Activated CD4-positive, alpha-beta memory T cell treated with anti-CD3 and anti-CD28 coated beads for 36 hours (primary cell): Measurements from ENCODE around the gene MEX3D. TPM values are rescaled to one million over a fixed set of nuclear protein-coding genes. Genes with fewer than 3 reads are reported as not detected.
"Not testable (repeated sequence)": the region's sequence is repeated elsewhere in the genome, so short reads cannot be mapped to it uniquely, and the experiment has no call there.

Experiments used
- CTCF ChIA-PET: fragments of 350-600 bp; sonication (Branson Sonifier 250); formaldehyde crosslinking; loops from one replicate; lab custom pipeline; 2021; ENCODE audit warnings: antibody characterized with exemption, inconsistent platforms; lab: Charles Lee
- POLR2A ChIA-PET: fragments of 350-600 bp; sonication (Branson Sonifier 250); formaldehyde crosslinking; loops from one replicate; lab custom pipeline; 2021; ENCODE audit warnings: antibody characterized with exemption; lab: Charles Lee
- DNase-seq: peaks from one replicate; pipeline ENCODE4 v3.0.0-alpha.2; 2020
- H3K27ac Mint-ChIP-seq: one replicate; pipeline ENCODE4 v1.8.0; 2021; ENCODE audit warnings: mixed read lengths
- H3K27me3 Mint-ChIP-seq: one replicate; pipeline ENCODE4 v1.8.0; 2021; ENCODE audit warnings: mixed read lengths
- H3K36me3 Mint-ChIP-seq: one replicate; pipeline ENCODE4 v1.8.0; 2021; ENCODE audit warnings: mixed read lengths
- H3K4me1 Mint-ChIP-seq: one replicate; pipeline ENCODE4 v1.8.0; 2021; ENCODE audit warnings: low read depth, mixed read lengths
- H3K4me3 Mint-ChIP-seq: one replicate; pipeline ENCODE4 v1.8.0; 2021; ENCODE audit warnings: mild to moderate bottlenecking, mixed read lengths
- H3K9me3 Mint-ChIP-seq: one replicate; pipeline ENCODE4 v1.8.0; 2021; ENCODE audit warnings: mixed read lengths
- intact Hi-C: fragments of 100-400 bp; cut with micrococcal nuclease; formaldehyde crosslinking; loops from one replicate; pipeline ENCODE4 v1.15.1; 2023
- total RNA-seq, 2 experiments: library from RNA; stranded (reverse); gene quantifications; one replicate each; pipeline ENCODE4 v1.2.3, GENCODE V29; 2021

MEX3D gene
- total RNA-seq, 2 experiments from 2014 or later = 6.0 to 6.1 TPM

DNA sequence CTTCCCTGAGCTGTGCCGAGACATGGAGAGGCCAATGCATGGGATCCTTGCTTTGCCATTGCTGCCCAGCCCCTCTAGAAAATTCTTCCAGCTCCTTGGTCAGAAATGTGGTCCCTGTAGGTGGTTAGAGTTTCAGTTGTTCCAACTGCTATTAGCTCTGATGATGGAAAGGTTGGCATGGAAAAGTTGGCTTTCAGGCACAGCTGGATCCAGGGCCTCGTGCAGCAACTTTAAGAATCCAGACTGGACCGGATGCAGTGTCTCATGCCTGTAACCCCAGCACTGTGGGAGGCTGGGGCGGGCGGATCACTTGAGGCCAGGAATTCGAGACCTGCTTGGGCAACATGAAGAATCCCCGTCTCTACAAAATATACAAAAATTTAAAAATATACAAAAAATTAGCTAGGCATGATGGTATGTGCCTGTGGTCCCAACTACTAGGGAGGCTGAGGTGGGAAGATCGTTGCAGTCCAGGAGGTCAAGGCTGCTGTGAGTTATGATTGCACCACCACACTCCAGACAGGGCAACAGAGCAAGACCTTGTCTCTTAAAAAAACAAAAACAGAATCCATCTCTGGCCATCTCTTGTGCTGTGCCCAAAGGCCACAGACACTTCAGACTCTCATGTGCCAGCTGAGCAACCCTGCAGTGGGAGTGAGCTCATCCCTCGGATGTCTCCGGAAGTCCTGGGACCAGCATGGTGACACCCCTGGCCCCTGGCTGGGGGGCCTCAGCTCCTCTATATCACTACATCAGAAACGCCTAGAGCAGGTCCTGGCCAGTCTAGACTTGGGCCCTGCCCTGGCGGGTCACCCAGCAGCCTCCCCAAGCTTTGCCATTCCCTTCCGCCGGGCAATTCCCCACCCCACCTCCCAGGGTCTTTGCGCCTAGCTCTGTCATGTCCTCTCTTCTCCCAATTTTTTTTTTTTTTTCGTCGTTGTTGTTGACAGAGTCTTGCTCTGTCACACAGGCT is 16.8 kb downstream of the MEX3D start:
- Mint-ChIP-seq H3K9me3 (no peaks in the 10 kb centered on the region), H3K27ac (no peak overlapping the region), H3K4me3 (no peak overlapping the region), H3K4me1 (peaks cover under 1% of the 10 kb centered on the region), H3K27me3 (peaks cover 14% of the 10 kb centered on the region), H3K36me3 (no peaks in the 10 kb centered on the region)
- intact Hi-C loops = no loop called here
- no peak for DNase-seq
- POLR2A ChIA-PET = no interaction called here
- CTCF ChIA-PET = no interaction called here

DNA sequence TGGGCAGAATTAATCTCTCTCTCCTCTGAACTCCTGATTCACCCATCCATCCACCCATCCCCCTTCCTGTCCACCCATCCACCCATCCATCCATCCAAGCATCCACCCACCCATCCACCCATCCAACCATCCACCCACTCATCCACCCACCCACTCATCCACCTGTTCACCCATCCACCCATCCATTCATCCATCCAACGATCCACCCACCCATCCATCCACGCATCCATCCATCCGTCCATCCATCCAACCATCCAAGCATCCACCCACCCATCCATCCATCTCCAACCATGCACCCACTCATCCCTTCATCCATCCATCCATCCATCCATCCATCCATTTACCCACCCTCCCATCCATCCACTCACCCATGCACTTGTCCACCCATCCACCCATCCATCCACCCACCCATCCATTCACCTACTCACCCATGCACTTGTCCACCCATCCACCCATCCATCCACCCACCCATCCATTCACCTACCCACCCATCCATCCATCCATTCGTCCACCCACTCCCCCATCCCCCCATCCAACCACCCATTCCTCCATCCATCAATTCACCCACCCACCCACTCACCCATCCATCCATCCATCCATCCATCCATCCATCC is 18.7 kb downstream of the MEX3D start:
- ChIA-PET CTCF (no interaction called here), POLR2A (no interaction called here)
- DNase-seq = no peak
- intact Hi-C loops = loop anchor here (5.0 kb wide), 2 partner anchors 123 to 218 kb away; no protein-coding TSS in a partner anchor
- Mint-ChIP-seq H3K4me3 (no peak overlapping the region), H3K27ac (no peak overlapping the region), H3K27me3 (peaks cover 22% of the 10 kb centered on the region), H3K36me3 (no peaks in the 10 kb centered on the region), H3K9me3 (no peaks in the 10 kb centered on the region), H3K4me1 (peaks cover 4% of the 10 kb centered on the region)

DNA sequence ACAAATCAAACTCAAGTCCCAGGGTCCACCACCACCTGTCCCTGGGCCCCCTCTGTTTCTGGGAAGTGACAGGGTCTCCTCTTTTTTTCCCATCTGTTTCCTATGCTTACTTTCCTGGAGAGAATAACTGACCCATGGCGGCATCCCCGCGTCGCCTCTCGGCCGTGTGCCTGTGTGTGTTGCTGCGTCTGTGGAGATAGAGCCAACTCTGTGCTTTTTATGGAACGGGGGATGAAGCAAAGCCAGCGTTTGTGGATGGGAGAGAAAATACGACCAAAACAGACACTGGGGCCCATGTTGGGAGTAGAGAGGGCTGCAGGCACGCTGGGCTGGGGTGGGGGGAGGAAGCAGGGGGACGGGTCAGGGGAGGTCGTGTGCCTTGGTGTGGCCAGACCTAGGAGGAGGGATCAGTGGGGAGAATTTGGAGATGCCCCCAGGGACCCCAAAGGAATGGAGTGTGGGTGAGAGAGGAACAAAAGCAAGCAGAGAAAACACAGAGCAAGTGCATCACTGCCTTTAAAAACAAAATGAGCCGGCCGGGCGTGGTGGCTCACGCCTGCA is 27.7 kb downstream of the MEX3D start:
- no peak for DNase-seq
- H3K36me3 Mint-ChIP-seq = no peaks in the 10 kb centered on the region
- CTCF ChIA-PET = no interaction called here
- no peak overlapping the region for H3K4me3 Mint-ChIP-seq
- intact Hi-C loops = no loop called here
- no peaks in the 10 kb centered on the region for H3K4me1 Mint-ChIP-seq
- H3K27me3 Mint-ChIP-seq = peaks cover 24% of the 10 kb centered on the region
- no peak overlapping the region for H3K27ac Mint-ChIP-seq
- H3K9me3 Mint-ChIP-seq = no peaks in the 10 kb centered on the region
- POLR2A ChIA-PET = interaction anchor here (0.6 kb wide), 1 partner anchor 27 kb away, joined by 3 read pairs; no protein-coding TSS in a partner anchor

DNA sequence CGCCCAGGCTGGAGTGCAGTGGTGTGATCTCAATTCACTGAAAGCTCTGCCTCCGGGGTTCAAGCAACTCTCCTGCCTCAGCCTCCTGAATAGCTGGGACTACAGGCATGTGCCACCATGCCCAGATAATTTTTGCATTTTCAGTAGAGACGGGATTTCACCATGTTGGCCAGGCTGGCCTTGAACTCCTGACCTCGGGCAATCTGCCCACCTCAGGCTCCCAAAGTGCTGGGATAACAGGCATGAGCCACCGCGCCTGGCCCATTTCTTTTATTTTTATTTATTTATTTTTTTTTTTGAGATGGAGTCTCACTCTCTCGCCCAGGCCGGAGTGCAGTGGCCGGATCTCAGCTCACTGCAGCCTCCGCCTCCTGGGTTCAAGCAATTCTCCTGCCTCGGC is 28.4 kb downstream of the MEX3D start:
- H3K36me3 Mint-ChIP-seq, POLR2A ChIA-PET, H3K4me1 Mint-ChIP-seq, H3K27ac Mint-ChIP-seq, H3K4me3 Mint-ChIP-seq, DNase-seq, CTCF ChIA-PET, intact Hi-C loops, H3K9me3 Mint-ChIP-seq: not testable (repeated sequence)
- H3K27me3 Mint-ChIP-seq = peaks cover 26% of the 10 kb centered on the region

DNA sequence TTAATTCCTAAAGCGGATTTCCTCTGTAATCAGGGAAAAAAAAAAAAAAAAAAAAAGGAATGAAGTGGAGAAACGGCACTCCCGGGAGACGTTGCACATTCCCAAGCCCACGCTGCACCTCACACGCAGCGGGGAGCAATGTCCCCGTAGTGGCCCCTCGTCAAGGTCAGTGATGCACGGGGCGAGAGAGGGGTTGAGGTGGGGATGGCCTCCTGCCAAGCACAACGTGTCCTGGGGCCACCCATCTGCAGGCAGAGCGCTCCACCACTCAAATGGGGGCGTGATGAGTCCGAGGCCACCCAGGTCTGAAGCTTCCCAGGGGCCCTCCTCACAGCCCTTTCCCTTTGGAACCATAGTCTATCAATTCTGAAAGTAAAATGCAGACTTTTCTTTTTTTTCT is 29.1 kb downstream of the MEX3D start:
- Mint-ChIP-seq H3K9me3 (no peaks in the 10 kb centered on the region), H3K27me3 (peaks cover 25% of the 10 kb centered on the region), H3K36me3 (no peaks in the 10 kb centered on the region), H3K4me3 (no peak overlapping the region), H3K4me1 (no peaks in the 10 kb centered on the region), H3K27ac (no peak overlapping the region)
- ChIA-PET CTCF (no interaction called here), POLR2A (no interaction called here)
- no peak for DNase-seq
- intact Hi-C loops = no loop called here

DNA sequence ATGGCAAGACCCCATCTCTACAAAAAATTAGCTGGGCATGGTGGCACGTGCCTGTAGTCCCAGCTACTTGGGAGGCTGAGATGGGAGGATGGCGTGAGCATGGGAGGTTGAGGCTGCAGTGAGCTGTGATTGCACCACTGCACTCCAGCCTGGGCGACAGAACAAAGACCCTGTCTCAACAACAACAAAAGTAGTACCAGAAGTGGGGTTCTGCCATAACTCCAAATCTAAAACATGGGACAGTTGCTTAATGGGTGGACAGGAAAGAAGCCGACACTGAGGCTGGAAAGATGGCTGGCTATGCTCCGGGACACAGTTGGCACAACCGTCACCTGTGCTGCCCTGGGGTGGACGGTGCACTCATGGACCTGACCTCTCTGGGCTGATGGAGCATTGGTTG is 32.4 kb downstream of the MEX3D start:
- intact Hi-C loops, CTCF ChIA-PET, H3K4me1 Mint-ChIP-seq, DNase-seq, H3K27ac Mint-ChIP-seq, POLR2A ChIA-PET, H3K4me3 Mint-ChIP-seq, H3K36me3 Mint-ChIP-seq, H3K9me3 Mint-ChIP-seq: not testable (repeated sequence)
- H3K27me3 Mint-ChIP-seq = peaks cover 19% of the 10 kb centered on the region

DNA sequence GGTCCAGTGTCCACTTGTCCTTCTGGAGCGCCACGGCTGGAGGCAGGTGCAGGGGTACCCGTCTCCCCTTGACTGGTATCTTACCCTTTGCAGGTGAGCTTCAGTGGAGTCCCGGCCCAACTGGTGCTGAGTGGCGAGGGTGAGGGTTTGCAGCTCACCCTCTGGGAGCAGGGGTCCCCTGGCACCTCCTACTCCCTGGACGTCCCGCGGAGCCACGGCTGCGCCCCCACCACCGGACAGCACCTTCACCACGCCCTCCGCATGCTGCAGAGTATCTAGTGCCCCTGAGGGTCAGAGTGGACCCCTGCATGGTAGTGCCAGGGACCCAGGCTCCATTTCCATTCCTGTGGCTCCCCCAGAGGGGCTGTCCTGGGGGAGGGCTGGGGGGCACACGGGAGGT is 33.2 kb downstream of the MEX3D start:
- no peaks in the 10 kb centered on the region for H3K36me3 Mint-ChIP-seq
- ChIA-PET CTCF (no interaction called here), POLR2A (no interaction called here)
- H3K9me3 Mint-ChIP-seq = no peaks in the 10 kb centered on the region
- DNase-seq = no peak
- H3K4me3 Mint-ChIP-seq = no peak overlapping the region
- intact Hi-C loops = no loop called here
- no peak overlapping the region for H3K27ac Mint-ChIP-seq
- peaks cover 16% of the 10 kb centered on the region for H3K27me3 Mint-ChIP-seq
- H3K4me1 Mint-ChIP-seq = no peaks in the 10 kb centered on the region

DNA sequence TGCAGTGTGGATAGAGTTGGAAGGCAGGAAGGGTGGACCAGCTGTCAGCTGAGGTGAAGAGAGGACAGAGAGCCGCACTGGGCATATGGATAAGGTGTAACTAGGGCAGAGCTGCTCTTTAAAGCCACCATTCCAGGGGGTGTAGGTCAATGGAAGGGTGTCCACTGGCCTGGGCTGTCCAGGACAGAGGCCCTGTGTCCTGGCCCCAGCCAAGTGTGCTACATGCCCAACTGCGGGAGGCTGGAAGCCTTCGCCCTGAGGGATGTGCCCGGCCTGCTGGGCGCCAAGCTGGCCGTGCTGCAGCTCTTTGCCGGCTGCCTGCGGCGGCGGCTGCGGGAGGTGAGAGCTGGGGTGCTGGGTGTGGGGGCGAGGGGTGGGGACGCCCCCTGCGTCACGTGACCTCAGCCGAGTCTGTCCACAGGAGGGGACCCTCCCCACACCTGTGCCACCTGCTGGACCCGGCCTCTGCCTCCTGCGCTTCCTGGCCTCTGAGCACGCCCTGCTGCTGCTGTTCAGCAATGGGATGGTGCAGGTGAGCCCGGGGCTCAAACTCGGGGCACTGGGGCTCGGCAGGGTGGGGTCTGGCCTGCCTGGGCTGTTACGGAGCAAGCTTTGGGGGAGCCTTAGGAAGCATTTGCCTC is 34.5 kb downstream of the MEX3D start:
- Mint-ChIP-seq H3K4me1 (no peaks in the 10 kb centered on the region), H3K9me3 (no peaks in the 10 kb centered on the region), H3K27ac (no peak overlapping the region), H3K4me3 (no peak overlapping the region), H3K27me3 (peaks cover 17% of the 10 kb centered on the region), H3K36me3 (no peaks in the 10 kb centered on the region)
- intact Hi-C loops = no loop called here
- CTCF ChIA-PET = no interaction called here
- no peak for DNase-seq
- POLR2A ChIA-PET = no interaction called here

DNA sequence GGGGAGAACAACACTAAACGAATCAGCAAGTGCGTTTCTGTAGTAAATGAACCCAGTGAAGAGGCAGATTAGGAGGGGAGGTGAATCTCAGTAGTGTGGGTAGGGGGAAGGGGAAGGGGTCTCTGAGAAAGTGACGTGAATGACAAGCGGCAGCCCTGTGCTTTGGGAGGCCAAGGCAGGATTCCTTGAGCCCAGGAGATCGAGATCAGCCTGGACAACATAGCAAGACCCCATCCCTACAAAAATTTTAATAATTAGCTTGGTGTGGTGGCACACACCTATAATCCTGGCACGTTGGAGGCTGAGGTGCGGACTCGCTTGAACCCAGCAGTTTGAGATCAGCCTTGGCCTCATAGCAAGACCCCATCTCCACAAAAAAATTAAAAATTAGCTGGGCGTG is 36.1 kb downstream of the MEX3D start:
- H3K9me3 Mint-ChIP-seq = no peaks in the 10 kb centered on the region
- no peaks in the 10 kb centered on the region for H3K36me3 Mint-ChIP-seq
- no peaks in the 10 kb centered on the region for H3K4me1 Mint-ChIP-seq
- DNase-seq = no peak
- H3K27me3 Mint-ChIP-seq = peaks cover 21% of the 10 kb centered on the region
- intact Hi-C loops = no loop called here
- H3K4me3 Mint-ChIP-seq = no peak overlapping the region
- no peak overlapping the region for H3K27ac Mint-ChIP-seq
- ChIA-PET CTCF (no interaction called here), POLR2A (no interaction called here)

DNA sequence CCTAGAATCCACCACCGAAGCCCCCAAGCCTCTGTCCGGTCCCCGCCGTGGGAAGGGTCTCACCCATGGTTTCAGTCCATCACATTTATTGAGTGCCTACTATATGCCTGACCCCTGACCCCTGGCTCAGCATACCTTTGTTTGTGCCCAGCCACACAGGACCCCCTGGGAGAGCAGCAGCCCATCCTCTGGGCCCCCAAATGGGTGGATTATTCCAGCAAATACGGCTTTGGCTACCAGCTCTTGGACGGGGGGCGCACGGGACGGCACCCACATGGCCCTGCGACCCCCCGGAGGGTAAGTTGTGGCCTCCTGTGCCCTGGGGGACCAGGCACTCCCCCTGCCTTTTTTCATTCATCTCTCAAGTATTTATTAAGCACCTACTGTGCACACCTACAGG is 36.5 kb downstream of the MEX3D start:
- ChIA-PET POLR2A (no interaction called here), CTCF (no interaction called here)
- Mint-ChIP-seq H3K27me3 (peaks cover 22% of the 10 kb centered on the region), H3K27ac (no peak overlapping the region), H3K36me3 (no peaks in the 10 kb centered on the region), H3K4me1 (no peaks in the 10 kb centered on the region), H3K4me3 (no peak overlapping the region), H3K9me3 (no peaks in the 10 kb centered on the region)
- intact Hi-C loops = no loop called here
- DNase-seq = no peak

DNA sequence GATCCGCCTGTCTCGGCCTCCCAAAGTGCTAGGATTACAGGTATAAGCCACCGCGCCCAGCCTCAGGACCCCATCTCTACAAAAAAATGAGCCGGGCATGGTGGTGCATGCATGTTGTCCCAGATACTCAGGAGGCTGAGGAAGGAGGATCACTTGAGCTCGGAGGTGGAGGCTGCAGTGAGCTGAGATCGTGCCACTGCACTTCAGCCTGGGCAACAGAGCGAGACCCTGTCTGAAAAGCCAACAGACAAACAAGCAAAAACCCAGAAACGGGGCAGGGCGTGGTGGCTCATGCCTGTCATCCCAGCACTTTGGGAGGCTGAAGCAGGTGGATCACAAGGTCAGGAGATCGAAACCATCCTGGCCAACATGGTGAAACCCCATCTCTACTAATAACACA is 37.3 kb downstream of the MEX3D start:
- DNase-seq, H3K4me3 Mint-ChIP-seq, POLR2A ChIA-PET, H3K27ac Mint-ChIP-seq, H3K9me3 Mint-ChIP-seq, H3K4me1 Mint-ChIP-seq, H3K36me3 Mint-ChIP-seq, intact Hi-C loops, CTCF ChIA-PET: not testable (repeated sequence)
- peaks cover 28% of the 10 kb centered on the region for H3K27me3 Mint-ChIP-seq

DNA sequence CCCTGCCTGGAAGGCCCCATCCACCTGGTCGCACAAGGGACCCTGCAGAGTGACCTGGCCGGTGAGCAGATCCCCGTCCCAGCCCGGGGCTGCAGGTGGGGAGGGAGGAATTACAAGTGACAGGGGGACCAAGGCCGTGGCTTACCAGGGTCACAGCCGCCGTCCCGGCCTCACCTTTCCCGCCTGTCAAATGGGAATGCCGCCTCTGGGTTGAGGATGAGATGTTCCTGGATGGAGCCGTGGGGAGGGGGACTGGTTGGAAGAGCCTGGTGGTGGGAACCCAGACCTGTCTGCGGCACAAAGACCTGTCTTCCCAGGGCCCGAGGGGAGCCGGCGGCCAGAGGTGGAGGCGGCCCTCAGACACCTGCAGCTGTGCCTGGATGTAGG is 38.7 kb downstream of the MEX3D start:
- CTCF ChIA-PET = no interaction called here
- H3K27ac Mint-ChIP-seq = no peak overlapping the region
- H3K4me1 Mint-ChIP-seq = peaks cover 5% of the 10 kb centered on the region
- intact Hi-C loops = no loop called here
- POLR2A ChIA-PET = no interaction called here
- no peak overlapping the region for H3K4me3 Mint-ChIP-seq
- H3K27me3 Mint-ChIP-seq = peaks cover 38% of the 10 kb centered on the region
- H3K36me3 Mint-ChIP-seq = no peaks in the 10 kb centered on the region
- no peaks in the 10 kb centered on the region for H3K9me3 Mint-ChIP-seq
- no peak for DNase-seq
